Brain microvascular endothelial cell (primary cell): ENCODE results near the gene CNBD2.
"Not testable (repeated sequence)": the region's sequence is repeated elsewhere in the genome, so short reads cannot be mapped to it uniquely, and the experiment has no call there.

ENCODE experiments used
- DNase-seq: peaks from one replicate; pipeline ENCODE4 v3.0.0-alpha.2; 2020
- H3K27ac ChIP-seq: fragments of 250-450 bp; sonication (Bioruptor Pico); 2 replicates; pipeline ENCODE4 v1.5.1; 2020; ENCODE audit warnings: mild to moderate bottlenecking, moderate library complexity
- H3K27me3 ChIP-seq: fragments of 250-450 bp; sonication (Bioruptor Pico); replicated peaks from 2 replicates; pipeline ENCODE4 v1.5.1; 2020; ENCODE audit warnings: mild to moderate bottlenecking
- H3K36me3 ChIP-seq: fragments of 250-450 bp; sonication (Bioruptor Pico); replicated peaks from 2 replicates; pipeline ENCODE4 v1.5.1; 2020; ENCODE audit warnings: mild to moderate bottlenecking
- H3K4me3 ChIP-seq: 2 replicates; pipeline ENCODE4 v1.5.1; 2011; ENCODE audit warnings: low read depth, mild to moderate bottlenecking, control low read depth, low read length, moderate library complexity
- in situ Hi-C: cut with HindIII; loops from 2 replicates; pipeline ENCODE4 v1.10.0; 2017; ENCODE audit warnings: low sequenced_read_pairs, low pct_ligation_motif_present
- TF ChIP-seq, protein P1 (sequence below): IDR thresholded peaks from 2 replicates; pipeline ENCODE4 v1.5.1; 2011; ENCODE audit warnings: low read depth, mild to moderate bottlenecking, moderate library complexity, low read length, control low read depth, inconsistent platforms; ENCODE audit errors: missing control alignments

CNBD2 gene

DNA sequence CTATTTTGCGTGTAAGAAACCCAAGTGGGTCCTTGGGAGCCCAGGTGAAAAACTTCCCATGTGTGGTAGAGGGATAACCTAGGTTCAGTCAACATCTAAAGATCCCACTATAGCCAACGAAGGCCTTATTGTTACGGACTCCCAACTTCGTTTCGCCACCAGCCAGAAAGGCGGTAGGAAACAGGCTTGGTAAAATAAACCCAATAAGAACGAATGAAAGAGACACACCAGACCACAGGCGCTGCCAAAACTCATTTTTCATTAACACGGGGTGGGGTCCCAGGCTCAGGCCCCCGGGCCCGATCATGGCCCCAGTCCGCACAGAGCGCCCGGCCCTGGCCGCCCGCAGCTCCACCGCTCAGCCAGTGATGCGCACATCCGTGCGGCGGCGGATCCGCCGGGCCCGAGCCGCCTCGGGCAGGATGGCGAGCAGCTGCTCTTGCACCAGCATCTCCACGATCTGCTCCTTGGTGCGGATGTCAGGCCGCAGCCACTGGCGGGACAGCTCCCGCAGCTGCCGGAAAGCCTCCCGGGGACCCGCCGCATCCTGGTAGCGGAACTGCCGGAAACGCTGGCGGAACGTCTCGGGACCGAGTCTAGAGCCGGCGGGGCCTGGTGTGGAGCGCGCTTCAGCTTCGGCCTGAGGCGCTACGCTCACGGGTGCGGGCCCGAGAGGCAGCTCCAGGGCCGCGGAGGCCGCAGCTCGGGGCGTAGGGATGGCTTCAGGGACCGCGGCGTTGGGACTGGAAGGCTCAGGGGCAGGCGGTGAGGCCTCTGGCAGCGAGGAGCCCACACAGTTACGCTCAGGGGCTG is 14.8 kb upstream of the CNBD2 start:
- no peaks in the 10 kb centered on the region for H3K36me3 ChIP-seq
- peak overlapping the region; percentile 98 for H3K4me3 ChIP-seq
- H3K27ac ChIP-seq, result peak overlapping the region; percentile 96
- TF ChIP-seq, protein P1, sequence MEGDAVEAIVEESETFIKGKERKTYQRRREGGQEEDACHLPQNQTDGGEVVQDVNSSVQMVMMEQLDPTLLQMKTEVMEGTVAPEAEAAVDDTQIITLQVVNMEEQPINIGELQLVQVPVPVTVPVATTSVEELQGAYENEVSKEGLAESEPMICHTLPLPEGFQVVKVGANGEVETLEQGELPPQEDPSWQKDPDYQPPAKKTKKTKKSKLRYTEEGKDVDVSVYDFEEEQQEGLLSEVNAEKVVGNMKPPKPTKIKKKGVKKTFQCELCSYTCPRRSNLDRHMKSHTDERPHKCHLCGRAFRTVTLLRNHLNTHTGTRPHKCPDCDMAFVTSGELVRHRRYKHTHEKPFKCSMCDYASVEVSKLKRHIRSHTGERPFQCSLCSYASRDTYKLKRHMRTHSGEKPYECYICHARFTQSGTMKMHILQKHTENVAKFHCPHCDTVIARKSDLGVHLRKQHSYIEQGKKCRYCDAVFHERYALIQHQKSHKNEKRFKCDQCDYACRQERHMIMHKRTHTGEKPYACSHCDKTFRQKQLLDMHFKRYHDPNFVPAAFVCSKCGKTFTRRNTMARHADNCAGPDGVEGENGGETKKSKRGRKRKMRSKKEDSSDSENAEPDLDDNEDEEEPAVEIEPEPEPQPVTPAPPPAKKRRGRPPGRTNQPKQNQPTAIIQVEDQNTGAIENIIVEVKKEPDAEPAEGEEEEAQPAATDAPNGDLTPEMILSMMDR, result no peak
- DNase-seq, result peak; percentile 18
- in situ Hi-C loops, result no loop called here
- no peaks in the 10 kb centered on the region for H3K27me3 ChIP-seq

- Histone ChIP-seq H3K36me3 (no peaks in the 10 kb centered on the region), H3K27ac (peak within 1 kb of the TSS; percentile 96), H3K4me3 (peak within 1 kb of the TSS; percentile 98), H3K27me3 (no peaks in the 10 kb centered on the region)
- peak; percentile 91 for DNase-seq
- in situ Hi-C loops, result no loop called here
- TF ChIP-seq, protein P1, result peak; percentile 89
These were observed 14.0 kb upstream of the CNBD2 start, which contains the start of gene SCAND1 for GRCh38 chr20:35954200-35954906. Gene SCAND1 (minus strand): TSS chr20:35954502. CDS start chr20:35954284, 218 bp downstream.

DNA sequence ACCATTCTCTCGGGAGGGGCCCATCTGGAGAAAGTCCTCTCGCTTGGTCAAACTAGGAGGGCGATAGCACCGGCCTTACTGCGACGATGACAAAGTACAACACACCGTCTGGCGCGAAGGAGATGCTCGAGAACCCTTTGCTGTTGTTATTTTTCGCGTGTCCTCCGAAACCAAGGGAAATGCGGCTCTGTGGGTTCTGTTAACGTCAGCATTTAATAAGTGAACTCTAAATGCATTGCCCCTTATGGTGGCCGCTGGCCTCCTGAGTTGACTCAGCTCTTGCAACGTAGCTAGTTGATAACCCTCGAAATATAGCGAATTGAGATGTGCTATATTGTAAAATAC is 13.5 kb upstream of the CNBD2 start:
- Histone ChIP-seq H3K36me3 (no peaks in the 10 kb centered on the region), H3K27ac (peak overlapping the region; percentile 96), H3K27me3 (no peaks in the 10 kb centered on the region), H3K4me3 (peak overlapping the region; percentile 98)
- TF ChIP-seq, protein P1, result no peak
- peak; percentile 38 for DNase-seq
- in situ Hi-C loops, result no loop called here

DNA sequence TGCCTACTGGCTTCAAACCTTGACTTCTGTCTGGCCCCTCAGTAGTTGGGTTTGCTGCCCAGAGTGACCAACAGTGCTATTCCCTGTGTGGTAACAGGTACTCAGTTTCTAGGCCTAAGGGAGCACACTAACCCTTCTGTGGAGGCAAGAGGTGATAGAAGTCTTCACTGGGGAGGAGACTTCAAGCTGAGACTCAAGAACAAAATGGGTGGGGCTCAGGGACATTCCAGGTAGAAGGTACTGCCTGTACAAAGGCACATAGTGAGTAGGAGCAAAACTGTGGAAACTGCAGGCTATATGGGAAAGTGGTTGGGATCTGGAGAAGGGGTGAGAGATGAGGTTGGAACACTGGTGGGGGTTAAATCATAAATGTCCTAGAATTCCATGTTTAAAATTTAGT is 11.8 kb upstream of the CNBD2 start:
- Histone ChIP-seq H3K27ac (no peak overlapping the region), H3K36me3 (no peaks in the 10 kb centered on the region), H3K27me3 (peaks cover 1% of the 10 kb centered on the region), H3K4me3 (no peak overlapping the region)
- in situ Hi-C loops, result no loop called here
- TF ChIP-seq, protein P1, result no peak
- no peak for DNase-seq

GRCh38 chr20:35959291-35959690 is 9.1 kb upstream of the CNBD2 start:
- H3K36me3 ChIP-seq, H3K27ac ChIP-seq, DNase-seq, H3K27me3 ChIP-seq, H3K4me3 ChIP-seq, in situ Hi-C loops: not testable (repeated sequence)

DNA sequence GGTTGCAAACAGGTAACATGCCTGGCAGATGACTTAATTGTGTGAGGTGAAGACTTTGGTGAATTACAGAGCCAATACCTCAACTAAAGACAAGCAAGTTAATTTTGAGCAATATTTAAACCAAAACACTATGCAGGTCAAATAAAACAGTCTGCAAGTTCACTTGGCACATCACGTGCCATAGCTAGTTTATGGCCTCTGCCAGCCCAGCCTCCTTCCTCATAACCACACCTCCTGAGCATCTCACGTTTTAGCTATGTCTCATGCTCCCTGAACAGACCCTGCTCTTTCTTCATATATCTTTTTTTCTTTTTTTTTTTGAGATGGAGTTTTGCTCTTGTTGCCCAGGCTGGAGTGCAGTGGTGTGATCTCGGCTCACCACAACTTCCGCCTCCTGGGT is 4.5 kb upstream of the CNBD2 start:
- DNase-seq, result no peak
- in situ Hi-C loops, result no loop called here
- TF ChIP-seq, protein P1, result no peak
- no peak overlapping the region for H3K27ac ChIP-seq
- peaks cover 1% of the 10 kb centered on the region for H3K27me3 ChIP-seq
- H3K4me3 ChIP-seq, result no peak overlapping the region
- H3K36me3 ChIP-seq, result no peaks in the 10 kb centered on the region
